Fibroblast of lung (primary cell): ENCODE measurements around the gene ATP2B3. TPM values are rescaled to one million over a fixed set of nuclear protein-coding genes. Genes with fewer than 3 reads are reported as not detected.

Source experiments
- DNase-seq, 2 donors: peaks; one replicate each; pipeline versions ENCODE4 v3.0.0 to v3.0.0-alpha.2; 2010; ENCODE audit warnings: low read depth in 2 of 2
- H2AFZ ChIP-seq: 2 replicates; pipeline ENCODE4 v1.5.1; 2012; ENCODE audit warnings: low read length, control low read depth, inconsistent platforms
- H3K27ac ChIP-seq: 2 replicates; pipeline ENCODE4 v1.5.1; 2011; ENCODE audit warnings: low read length, control low read depth; ENCODE audit not compliant: insufficient read depth
- H3K27me3 ChIP-seq: 2 replicates; pipeline ENCODE4 v1.5.1; 2011; ENCODE audit warnings: mild to moderate bottlenecking, low read length; ENCODE audit not compliant: control insufficient read depth, insufficient read depth
- H3K36me3 ChIP-seq: 2 replicates; pipeline ENCODE4 v1.5.1; 2011; ENCODE audit warnings: low read length; ENCODE audit not compliant: control insufficient read depth, insufficient read depth
- H3K4me1 ChIP-seq: 2 replicates; pipeline ENCODE4 v1.5.1; 2011; ENCODE audit warnings: low read length; ENCODE audit not compliant: control insufficient read depth, insufficient read depth; ENCODE audit errors: extremely low read depth
- H3K4me2 ChIP-seq: 2 replicates; pipeline ENCODE4 v1.5.1; 2011; ENCODE audit warnings: low read length, control low read depth; ENCODE audit not compliant: insufficient read depth; ENCODE audit errors: extremely low read depth
- H3K4me3 ChIP-seq, 4 experiments: fragments of 200-600 bp in 1 of 4; sonication (generic) in 1 of 4; replicated peaks in 1 of 4; 2 replicates each; pipeline ENCODE4 v1.5.1; 2011 to 2016; ENCODE audit warnings: low read length in 4 of 4, low read depth in 3 of 4, mild to moderate bottlenecking in 3 of 4, control low read depth in 2 of 4, inconsistent platforms in 1 of 4, mixed read lengths in 1 of 4; ENCODE audit not compliant: insufficient read depth in 1 of 4; ENCODE audit errors: control extremely low read depth in 1 of 4
- H3K79me2 ChIP-seq: 2 replicates; pipeline ENCODE4 v1.5.1; 2012; ENCODE audit warnings: mild to moderate bottlenecking, low read length, inconsistent platforms; ENCODE audit not compliant: control insufficient read depth, insufficient read depth
- H3K9ac ChIP-seq: 2 replicates; pipeline ENCODE4 v1.5.1; 2011; ENCODE audit warnings: mild to moderate bottlenecking, low read length, control low read depth; ENCODE audit not compliant: insufficient read depth
- H3K9me3 ChIP-seq: 2 replicates; pipeline ENCODE4 v1.5.1; 2012; ENCODE audit warnings: low read depth, low read length; ENCODE audit not compliant: control insufficient read depth, insufficient read depth
- H4K20me1 ChIP-seq: 2 replicates; pipeline ENCODE4 v1.5.1; 2011; ENCODE audit warnings: low read length; ENCODE audit not compliant: control insufficient read depth, insufficient read depth; ENCODE audit errors: extremely low read depth
- CTCF ChIP-seq, 2 donors: IDR thresholded peaks in 1 of 2; conservative IDR thresholded peaks in 1 of 2; 1 replicate in 1 of 2; 2 replicates in 1 of 2; pipeline ENCODE4 v1.5.1; 2011 to 2012; ENCODE audit warnings: low read length in 2 of 2, control low read depth in 1 of 2, inconsistent platforms in 1 of 2, low read depth in 1 of 2, mild to moderate bottlenecking in 1 of 2
- EZH2 ChIP-seq: IDR thresholded peaks from 2 replicates; pipeline ENCODE4 v1.5.1; 2012; ENCODE audit warnings: low read length, control low read depth, mild to moderate bottlenecking; ENCODE audit errors: missing control alignments
- polyA plus RNA-seq, 2 donors: library from polyadenylated mRNA; depleted of rRNA in 1 of 2; stranded (reverse) in 1 of 2; unstranded in 1 of 2; fragments of >200 nt; gene quantifications; 2 replicates each; pipeline ENCODE4 v1.2.1, GENCODE V29; 2011 to 2012; ENCODE audit warnings: missing spikeins in 1 of 2
- total RNA-seq: library from RNA; depleted of rRNA; stranded (reverse); fragments of >200 nt; gene quantifications from 2 replicates; pipeline ENCODE4 v1.2.1, GENCODE V29; 2014

ATP2B3 gene
- total and polyA plus RNA-seq, 2 donors (not counting 1 experiment from before 2014, with no cell fraction given), result not detected

- Histone ChIP-seq H3K9ac (no peak overlapping the region), H3K4me2 (no peak overlapping the region), H3K79me2 (no peaks in the 10 kb centered on the region), H3K27ac (no peak overlapping the region), H3K4me1 (no peaks in the 10 kb centered on the region), H3K27me3 (no peaks in the 10 kb centered on the region), H4K20me1 (no peaks in the 10 kb centered on the region), H3K4me3 (no peak overlapping the region), H2AFZ (no peak overlapping the region), H3K9me3 (no peaks in the 10 kb centered on the region), H3K36me3 (no peaks in the 10 kb centered on the region)
- TF ChIP-seq EZH2 (no peak), CTCF (conservative IDR thresholded peaks at IDR 0.05 in 1 of 2, IDR thresholded peaks at IDR 0.05 in 1 of 2; ENCODE audit: low read depth in 1 of 2, low read length in 2 of 2) (no peak)
- DNase-seq, result no peak
Observed at GRCh38 chrX:153612413-153612812, 95.0 kb downstream of the ATP2B3 start.

- Histone ChIP-seq H3K27ac (no peak overlapping the region), H3K9me3 (no peaks in the 10 kb centered on the region), H3K27me3 (peaks cover 3% of the 10 kb centered on the region), H3K4me2 (no peak overlapping the region), H3K4me3 (no peak overlapping the region), H2AFZ (no peak overlapping the region), H3K36me3 (no peaks in the 10 kb centered on the region), H4K20me1 (no peaks in the 10 kb centered on the region), H3K9ac (no peak overlapping the region), H3K4me1 (no peaks in the 10 kb centered on the region), H3K79me2 (no peaks in the 10 kb centered on the region)
- TF ChIP-seq CTCF (conservative IDR thresholded peaks at IDR 0.05 in 1 of 2, IDR thresholded peaks at IDR 0.05 in 1 of 2; ENCODE audit: low read depth in 1 of 2, low read length in 2 of 2) (no peak), EZH2 (no peak)
- DNase-seq, result no peak
Observed at GRCh38 chrX:153614818-153615217, 97.4 kb downstream of the ATP2B3 start.

GRCh38 chrX:153620576-153620975 is 103.1 kb downstream of the ATP2B3 start:
- Histone ChIP-seq H3K4me1 (no peaks in the 10 kb centered on the region), H3K9me3 (no peaks in the 10 kb centered on the region), H3K4me2 (no peak overlapping the region), H4K20me1 (no peaks in the 10 kb centered on the region), H3K27ac (no peak overlapping the region), H3K79me2 (no peaks in the 10 kb centered on the region), H3K36me3 (no peaks in the 10 kb centered on the region), H3K9ac (no peak overlapping the region), H3K27me3 (peaks cover 3% of the 10 kb centered on the region), H3K4me3 (no peak overlapping the region), H2AFZ (no peak overlapping the region)
- DNase-seq, result no peak
- TF ChIP-seq CTCF (conservative IDR thresholded peaks at IDR 0.05 in 1 of 2, IDR thresholded peaks at IDR 0.05 in 1 of 2; ENCODE audit: low read depth in 1 of 2, low read length in 2 of 2) (no peak), EZH2 (no peak)
